HCT116 (cell line): ENCODE measurements around the gene KRTAP26-1. TPM values are rescaled to one million over a fixed set of nuclear protein-coding genes. Genes with fewer than 3 reads are reported as not detected.

Source experiments
- ATAC-seq: fragments of 200-7000 bp; cut with Tn5 transposase; 2 replicates; pipeline ENCODE4 v1.9.1; 2020; ENCODE audit warnings: mild to moderate bottlenecking, moderate library complexity
- Bru-seq: library from RNA; stranded (reverse); fragments of 400-500 nt; gene quantifications from one replicate; lab custom pipeline; 2021; lab: Mats Ljungman, UMichigan
- BruChase-seq, 2 experiments: library from RNA; stranded (reverse); fragments of 400-500 nt; gene quantifications; one replicate each; lab custom pipeline; 2021; lab: Mats Ljungman, UMichigan
- BruUV-seq: library from RNA; stranded (reverse); fragments of 400-500 nt; replicated peaks from 2 replicates; lab custom pipeline; 2021; lab: Mats Ljungman, UMichigan
- CTCF ChIA-PET: fragments of 300-600 bp; sonication (Branson Sonifier 250); formaldehyde crosslinking; loops from one replicate; lab custom pipeline; 2021; ENCODE audit warnings: antibody characterized with exemption; lab: Charles Lee
- POLR2A ChIA-PET: fragments of 300-600, 350-600 bp; sonication (Branson Sonifier 250); formaldehyde crosslinking; loops from one replicate; lab custom pipeline; 2021; ENCODE audit warnings: antibody characterized with exemption; lab: Charles Lee
- RAD21 ChIA-PET, 2 experiments: fragments of 300-600 bp; sonication (Branson Sonifier 250); formaldehyde crosslinking; loops; one replicate each; lab custom pipeline; 2023; ENCODE audit warnings: low total read pairs in 2 of 2; ENCODE audit not compliant: uncharacterized antibody in 2 of 2, unreplicated experiment in 2 of 2, low non-redundant PET in 1 of 2; lab: Charles Lee
- DNase-seq: peaks from one replicate; pipeline ENCODE4 v3.0.0-alpha.2; 2010; ENCODE audit warnings: low read depth, low spot score
- H2AFZ ChIP-seq: fragments of 200-600 bp; shearing (Covaris generic), sonication (generic); 2 replicates; pipeline ENCODE4 v1.6.1; 2017; ENCODE audit warnings: low read depth, mixed run types, mixed read lengths, antibody characterized with exemption, low read length; ENCODE audit not compliant: poor library complexity, severe bottlenecking
- H3K27ac ChIP-seq: 2 replicates; pipeline ENCODE4 v1.5.1; 2012; ENCODE audit warnings: low read depth, low read length
- H3K27me3 ChIP-seq: fragments of 200-600 bp; sonication (generic); 2 replicates; pipeline ENCODE4 v1.6.1; 2016; ENCODE audit warnings: mixed run types, low read length, mixed read lengths; ENCODE audit not compliant: insufficient read depth
- H3K36me3 ChIP-seq, 2 experiments: fragments of 200-500 bp in 1 of 2; fragments of 200-600 bp in 1 of 2; sonication (Bioruptor generic) in 1 of 2; sonication (generic) in 1 of 2; 2 replicates each; pipeline versions ENCODE4 v1.5.1 to v1.6.1; 2014 to 2016; ENCODE audit warnings: low read length in 2 of 2, inconsistent platforms in 1 of 2, mixed read lengths in 1 of 2, mixed run types in 1 of 2; ENCODE audit not compliant: insufficient read depth in 2 of 2, control insufficient read depth in 1 of 2
- H3K4me1 ChIP-seq, 2 experiments: fragments of 200-600 bp in 1 of 2; sonication (generic) in 1 of 2; 2 replicates each; pipeline versions ENCODE4 v1.5.1 to v1.6.1; 2012 to 2017; ENCODE audit warnings: low read length in 2 of 2, inconsistent platforms in 1 of 2, mild to moderate bottlenecking in 1 of 2, mixed read lengths in 1 of 2, mixed run types in 1 of 2, moderate library complexity in 1 of 2; ENCODE audit not compliant: insufficient read depth in 2 of 2, control insufficient read depth in 1 of 2
- H3K4me2 ChIP-seq: fragments of 200-600 bp; sonication (generic); 2 replicates; pipeline ENCODE4 v1.6.1; 2017; ENCODE audit warnings: mixed run types, low read length, mixed read lengths
- H3K4me3 ChIP-seq, 2 experiments: fragments of 200-600 bp in 1 of 2; sonication (generic) in 1 of 2; replicated peaks in 1 of 2; 2 replicates each; pipeline ENCODE4 v1.5.1; 2011 to 2016; ENCODE audit warnings: low read length in 2 of 2, control low read depth in 1 of 2, low read depth in 1 of 2, mild to moderate bottlenecking in 1 of 2, mixed read lengths in 1 of 2, mixed run types in 1 of 2
- H3K79me2 ChIP-seq: fragments of 200-600 bp; sonication (generic); 2 replicates; pipeline ENCODE4 v1.6.1; 2017; ENCODE audit warnings: mild to moderate bottlenecking, mixed run types, low read length, moderate library complexity, mixed read lengths; ENCODE audit not compliant: insufficient read depth
- H3K9ac ChIP-seq: fragments of 200-600 bp; sonication (generic); 2 replicates; pipeline ENCODE4 v1.6.1; 2016; ENCODE audit warnings: low read length, mixed read lengths
- H3K9me2 ChIP-seq: fragments of 200-600 bp; sonication (generic), shearing (Covaris generic); 2 replicates; pipeline ENCODE4 v1.6.1; 2017; ENCODE audit warnings: mixed run types, mild to moderate bottlenecking, moderate library complexity; ENCODE audit not compliant: insufficient read depth
- H3K9me3 ChIP-seq, 2 experiments: fragments of 200-500 bp in 1 of 2; fragments of 200-600 bp in 1 of 2; sonication (Bioruptor generic) in 1 of 2; sonication (generic) in 1 of 2; 2 replicates each; pipeline ENCODE4 v1.6.1; 2014 to 2017; ENCODE audit warnings: low read length in 2 of 2, mixed read lengths in 2 of 2, inconsistent platforms in 1 of 2, low read depth in 1 of 2, mild to moderate bottlenecking in 1 of 2, mixed run types in 1 of 2, moderate library complexity in 1 of 2; ENCODE audit not compliant: control insufficient read depth in 1 of 2, insufficient read depth in 1 of 2
- H4K20me1 ChIP-seq: fragments of 200-600 bp; sonication (generic), shearing (Covaris generic); 2 replicates; pipeline ENCODE4 v1.6.1; 2017; ENCODE audit warnings: mixed run types, mild to moderate bottlenecking, moderate library complexity; ENCODE audit not compliant: insufficient read depth
- EGR1 ChIP-seq: IDR thresholded peaks from 2 replicates; pipeline ENCODE4 v1.6.1; 2012; ENCODE audit warnings: low read depth
- ELF1 ChIP-seq: IDR thresholded peaks from 2 replicates; pipeline ENCODE4 v1.6.1; 2012; ENCODE audit warnings: low read depth, borderline replicate concordance
- RAD21 ChIP-seq: IDR thresholded peaks from 2 replicates; pipeline ENCODE4 v1.6.1; 2012; ENCODE audit warnings: low read depth, mild to moderate bottlenecking
- SRF ChIP-seq: IDR thresholded peaks from 2 replicates; pipeline ENCODE4 v1.6.1; 2012; ENCODE audit warnings: low read depth
- TCF7L2 ChIP-seq: IDR thresholded peaks from 2 replicates; pipeline ENCODE4 v1.7.0; 2011; ENCODE audit warnings: borderline replicate concordance, inconsistent platforms; ENCODE audit not compliant: insufficient read depth, insufficient read length; ENCODE audit errors: extremely low read depth
- ZFX ChIP-seq: fragments of 450-650 bp; IDR thresholded peaks from 2 replicates; pipeline ENCODE4 v1.6.1; 2017
- intact Hi-C: fragments of 100-400 bp; cut with micrococcal nuclease; formaldehyde crosslinking; loops from 2 replicates; pipeline ENCODE4 v1.10.0; 2022
- long read RNA-seq: library from polyadenylated mRNA; unstranded; transcript quantifications from one replicate; pipeline ENCODE4 v2.0.0, GENCODE V29; 2021; ENCODE audit not compliant: unreplicated experiment
- polyA plus RNA-seq: library from polyadenylated mRNA; unstranded; fragments of >200 nt; gene quantifications from 2 replicates; pipeline ENCODE4 v1.2.1, GENCODE V29; 2012; ENCODE audit warnings: missing spikeins
- total RNA-seq: library from RNA; stranded (reverse); gene quantifications from one replicate; pipeline ENCODE4 v1.2.1, GENCODE V29; 2021; ENCODE audit not compliant: unreplicated experiment
- TF ChIP-seq, protein P1 (sequence below): IDR thresholded peaks from 2 replicates; pipeline ENCODE4 v1.6.1; 2012
- TF ChIP-seq, protein P2 (sequence below): IDR thresholded peaks from 2 replicates; pipeline ENCODE4 v1.6.1; 2012; ENCODE audit warnings: low read depth

Gene KRTAP26-1, protein sequence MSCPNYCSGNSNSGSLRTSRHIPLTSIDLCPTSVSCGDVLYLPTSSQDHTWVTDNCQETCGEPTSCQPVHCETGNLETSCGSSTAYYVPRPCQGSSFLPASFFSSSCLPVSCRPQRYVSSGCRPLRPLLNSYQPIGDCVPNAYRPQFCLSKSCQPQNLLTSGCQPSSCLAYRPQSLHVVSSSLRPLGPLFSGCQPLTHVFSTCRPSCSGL
- total RNA-seq (not detected), Bru-seq, nascent RNA (not detected), BruChase-seq, experiment 1, labeled RNA remaining after a 6-hour chase (not detected), BruChase-seq, experiment 2, labeled RNA remaining after a 2-hour chase (not detected)
- polyA plus RNA-seq = not detected in 2 replicates
- long read RNA-seq = 0 reads

DNA sequence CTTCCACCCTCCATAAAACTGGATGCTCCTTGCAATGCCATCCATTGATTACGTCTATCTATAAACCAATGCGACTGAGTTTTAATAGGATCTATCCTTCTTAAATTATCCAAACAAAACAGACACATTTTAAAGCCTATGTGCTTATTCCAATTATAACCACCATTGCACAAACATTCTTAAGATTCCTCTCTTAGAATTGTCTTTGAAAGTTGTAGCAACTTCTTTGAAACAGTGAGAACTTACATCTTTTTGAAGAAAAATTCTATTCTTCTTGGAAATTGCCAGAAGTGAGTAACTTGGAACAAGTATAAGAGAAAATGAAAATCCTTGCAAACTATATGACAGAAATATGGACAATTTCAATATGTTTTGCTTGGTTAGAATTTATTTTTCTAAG is at the start of gene KRTAP26-1:
Gene KRTAP26-1 (minus strand): TSS at position 101 of the 400 bp plus-strand sequence. CDS start 280 bp downstream, outside the sequence.
- H3K4me3 ChIP-seq = no peak within 1 kb of the TSS
- no peak within 1 kb of the TSS for H3K27ac ChIP-seq
- intact Hi-C loops = no loop called here
- H3K9me2 ChIP-seq = no peaks in the 10 kb centered on the region
- no peaks in the 10 kb centered on the region for H3K4me1 ChIP-seq
- no peak for TF ChIP-seq ELF1
- TF ChIP-seq RAD21 = no peak
- TF ChIP-seq EGR1 = no peak
- no peak for TF ChIP-seq ZFX
- TF ChIP-seq TCF7L2 = no peak
- TF ChIP-seq, protein P1, sequence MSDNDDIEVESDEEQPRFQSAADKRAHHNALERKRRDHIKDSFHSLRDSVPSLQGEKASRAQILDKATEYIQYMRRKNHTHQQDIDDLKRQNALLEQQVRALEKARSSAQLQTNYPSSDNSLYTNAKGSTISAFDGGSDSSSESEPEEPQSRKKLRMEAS = no peak
- TF ChIP-seq, protein P2, sequence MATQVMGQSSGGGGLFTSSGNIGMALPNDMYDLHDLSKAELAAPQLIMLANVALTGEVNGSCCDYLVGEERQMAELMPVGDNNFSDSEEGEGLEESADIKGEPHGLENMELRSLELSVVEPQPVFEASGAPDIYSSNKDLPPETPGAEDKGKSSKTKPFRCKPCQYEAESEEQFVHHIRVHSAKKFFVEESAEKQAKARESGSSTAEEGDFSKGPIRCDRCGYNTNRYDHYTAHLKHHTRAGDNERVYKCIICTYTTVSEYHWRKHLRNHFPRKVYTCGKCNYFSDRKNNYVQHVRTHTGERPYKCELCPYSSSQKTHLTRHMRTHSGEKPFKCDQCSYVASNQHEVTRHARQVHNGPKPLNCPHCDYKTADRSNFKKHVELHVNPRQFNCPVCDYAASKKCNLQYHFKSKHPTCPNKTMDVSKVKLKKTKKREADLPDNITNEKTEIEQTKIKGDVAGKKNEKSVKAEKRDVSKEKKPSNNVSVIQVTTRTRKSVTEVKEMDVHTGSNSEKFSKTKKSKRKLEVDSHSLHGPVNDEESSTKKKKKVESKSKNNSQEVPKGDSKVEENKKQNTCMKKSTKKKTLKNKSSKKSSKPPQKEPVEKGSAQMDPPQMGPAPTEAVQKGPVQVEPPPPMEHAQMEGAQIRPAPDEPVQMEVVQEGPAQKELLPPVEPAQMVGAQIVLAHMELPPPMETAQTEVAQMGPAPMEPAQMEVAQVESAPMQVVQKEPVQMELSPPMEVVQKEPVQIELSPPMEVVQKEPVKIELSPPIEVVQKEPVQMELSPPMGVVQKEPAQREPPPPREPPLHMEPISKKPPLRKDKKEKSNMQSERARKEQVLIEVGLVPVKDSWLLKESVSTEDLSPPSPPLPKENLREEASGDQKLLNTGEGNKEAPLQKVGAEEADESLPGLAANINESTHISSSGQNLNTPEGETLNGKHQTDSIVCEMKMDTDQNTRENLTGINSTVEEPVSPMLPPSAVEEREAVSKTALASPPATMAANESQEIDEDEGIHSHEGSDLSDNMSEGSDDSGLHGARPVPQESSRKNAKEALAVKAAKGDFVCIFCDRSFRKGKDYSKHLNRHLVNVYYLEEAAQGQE = no peak
- TF ChIP-seq SRF = no peak
- no peak within 1 kb of the TSS for H3K4me2 ChIP-seq
- peaks cover 10 to 26% of the 10 kb centered on the region in 2 experiments; a peak in 3 of 4 replicates for H3K9me3 ChIP-seq
- POLR2A ChIA-PET = no interaction called here
- H2AFZ ChIP-seq = no peak within 1 kb of the TSS
- DNase-seq = no peak
- no peaks in the 10 kb centered on the region for H4K20me1 ChIP-seq
- RAD21 ChIA-PET = no interaction called here
- BruUV-seq = no TSS peak
- no peaks in the 10 kb centered on the region for H3K27me3 ChIP-seq
- ATAC-seq = no peak
- H3K79me2 ChIP-seq = no peaks in the 10 kb centered on the region
- no peak within 1 kb of the TSS for H3K9ac ChIP-seq
- CTCF ChIA-PET = no interaction called here
- H3K36me3 ChIP-seq = no peaks in the 10 kb centered on the region
